Brain microvascular endothelial cell (primary cell): ENCODE measurements around the gene WWC2.
A peak's percentile ranks its signal among the peaks of the same experiment; 100 is the strongest.

ENCODE experiments used
- DNase-seq: peaks from one replicate; pipeline ENCODE4 v3.0.0-alpha.2; 2020
- H3K27ac ChIP-seq: fragments of 250-450 bp; sonication (Bioruptor Pico); 2 replicates; pipeline ENCODE4 v1.5.1; 2020; ENCODE audit warnings: mild to moderate bottlenecking, moderate library complexity
- H3K27me3 ChIP-seq: fragments of 250-450 bp; sonication (Bioruptor Pico); replicated peaks from 2 replicates; pipeline ENCODE4 v1.5.1; 2020; ENCODE audit warnings: mild to moderate bottlenecking
- H3K36me3 ChIP-seq: fragments of 250-450 bp; sonication (Bioruptor Pico); replicated peaks from 2 replicates; pipeline ENCODE4 v1.5.1; 2020; ENCODE audit warnings: mild to moderate bottlenecking
- H3K4me3 ChIP-seq: 2 replicates; pipeline ENCODE4 v1.5.1; 2011; ENCODE audit warnings: low read depth, mild to moderate bottlenecking, control low read depth, low read length, moderate library complexity
- in situ Hi-C: cut with HindIII; loops from 2 replicates; pipeline ENCODE4 v1.10.0; 2017; ENCODE audit warnings: low sequenced_read_pairs, low pct_ligation_motif_present
- TF ChIP-seq, protein P1 (sequence below): IDR thresholded peaks from 2 replicates; pipeline ENCODE4 v1.5.1; 2011; ENCODE audit warnings: low read depth, mild to moderate bottlenecking, moderate library complexity, low read length, control low read depth, inconsistent platforms; ENCODE audit errors: missing control alignments

The WWC2 gene

DNA sequence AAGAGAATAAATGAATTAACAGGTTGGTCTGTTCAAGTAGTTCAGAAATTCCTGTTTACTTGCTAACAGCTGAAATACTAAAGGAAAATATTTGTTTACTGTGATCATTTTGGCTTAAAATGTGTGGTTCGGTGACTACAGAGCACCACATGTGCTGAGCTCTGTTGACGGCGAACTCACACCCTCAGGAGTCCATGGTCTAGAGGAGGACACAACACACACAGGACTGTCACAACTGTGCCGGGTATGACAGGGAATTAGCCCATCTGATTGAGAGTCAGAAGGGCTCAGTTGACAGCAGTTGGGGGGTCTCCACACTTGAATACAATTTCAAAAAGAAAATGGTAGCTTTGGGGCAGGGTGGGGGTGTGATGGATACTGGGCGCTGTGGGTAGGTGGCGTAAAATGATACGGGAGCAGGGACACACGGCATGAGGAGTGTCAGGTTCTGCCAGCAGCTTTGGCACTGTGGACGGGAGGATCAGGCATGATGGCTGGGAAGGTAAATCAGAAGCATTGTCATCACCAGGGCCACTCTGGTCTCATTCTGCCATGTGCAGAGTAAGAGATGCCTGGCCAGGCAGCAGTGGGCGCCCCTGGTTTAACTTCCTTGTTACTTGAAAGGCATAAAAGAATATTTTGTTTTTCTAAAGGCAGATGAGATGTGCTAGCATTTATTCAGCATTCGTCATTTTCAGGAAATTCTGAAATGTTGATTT lies 187.7 kb downstream of the WWC2 start:
- DNase-seq = no peak
- Histone ChIP-seq H3K27ac (no peak overlapping the region), H3K27me3 (no peaks in the 10 kb centered on the region), H3K36me3 (peaks cover 35% of the 10 kb centered on the region), H3K4me3 (no peak overlapping the region)
- TF ChIP-seq, protein P1, sequence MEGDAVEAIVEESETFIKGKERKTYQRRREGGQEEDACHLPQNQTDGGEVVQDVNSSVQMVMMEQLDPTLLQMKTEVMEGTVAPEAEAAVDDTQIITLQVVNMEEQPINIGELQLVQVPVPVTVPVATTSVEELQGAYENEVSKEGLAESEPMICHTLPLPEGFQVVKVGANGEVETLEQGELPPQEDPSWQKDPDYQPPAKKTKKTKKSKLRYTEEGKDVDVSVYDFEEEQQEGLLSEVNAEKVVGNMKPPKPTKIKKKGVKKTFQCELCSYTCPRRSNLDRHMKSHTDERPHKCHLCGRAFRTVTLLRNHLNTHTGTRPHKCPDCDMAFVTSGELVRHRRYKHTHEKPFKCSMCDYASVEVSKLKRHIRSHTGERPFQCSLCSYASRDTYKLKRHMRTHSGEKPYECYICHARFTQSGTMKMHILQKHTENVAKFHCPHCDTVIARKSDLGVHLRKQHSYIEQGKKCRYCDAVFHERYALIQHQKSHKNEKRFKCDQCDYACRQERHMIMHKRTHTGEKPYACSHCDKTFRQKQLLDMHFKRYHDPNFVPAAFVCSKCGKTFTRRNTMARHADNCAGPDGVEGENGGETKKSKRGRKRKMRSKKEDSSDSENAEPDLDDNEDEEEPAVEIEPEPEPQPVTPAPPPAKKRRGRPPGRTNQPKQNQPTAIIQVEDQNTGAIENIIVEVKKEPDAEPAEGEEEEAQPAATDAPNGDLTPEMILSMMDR = no peak
- in situ Hi-C loops = no loop called here

DNA sequence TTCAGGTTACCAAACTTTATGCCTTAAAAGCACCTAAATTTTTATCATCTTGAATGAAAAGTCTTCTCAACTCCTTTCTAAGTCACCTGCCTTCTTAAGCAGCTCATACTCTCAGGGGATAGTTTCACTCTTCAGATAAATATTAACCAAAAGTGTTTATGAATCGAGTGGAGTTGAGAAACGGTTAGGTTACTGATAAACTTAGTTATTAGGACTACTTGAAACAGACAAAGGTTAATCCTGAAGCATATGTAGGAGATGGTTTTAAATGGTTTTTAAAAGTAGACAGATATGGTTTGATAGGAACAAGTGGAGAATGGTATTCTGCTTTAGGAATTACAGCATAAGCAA lies 188.2 kb downstream of the WWC2 start:
- peaks cover 31% of the 10 kb centered on the region for H3K36me3 ChIP-seq
- no peaks in the 10 kb centered on the region for H3K27me3 ChIP-seq
- H3K27ac ChIP-seq = no peak overlapping the region
- in situ Hi-C loops = no loop called here
- TF ChIP-seq, protein P1 = no peak
- H3K4me3 ChIP-seq = no peak overlapping the region
- DNase-seq = no peak

DNA sequence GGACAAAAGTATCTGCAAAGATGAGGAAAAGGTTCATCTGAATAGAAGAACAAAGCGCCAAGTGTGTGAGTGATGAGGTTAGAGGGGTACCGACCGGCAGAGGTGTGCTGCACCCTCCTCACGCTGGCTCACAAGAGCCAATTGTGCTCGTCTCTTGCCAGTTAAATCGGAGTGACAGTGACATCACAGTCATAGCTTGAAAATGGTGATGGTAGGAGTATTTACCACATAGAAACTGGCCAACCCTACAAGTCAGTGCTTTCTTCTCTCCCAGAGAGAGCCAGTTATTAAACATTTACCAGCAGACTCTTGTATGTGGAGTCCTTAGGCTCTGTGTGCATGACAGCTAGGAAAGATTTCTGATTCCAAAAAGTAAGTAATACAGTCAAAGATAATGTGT lies 188.6 kb downstream of the WWC2 start:
- no peak overlapping the region for H3K4me3 ChIP-seq
- no peak overlapping the region for H3K27ac ChIP-seq
- H3K36me3 ChIP-seq = peaks cover 31% of the 10 kb centered on the region
- no peak for DNase-seq
- in situ Hi-C loops = no loop called here
- TF ChIP-seq, protein P1 = no peak
- no peaks in the 10 kb centered on the region for H3K27me3 ChIP-seq

DNA sequence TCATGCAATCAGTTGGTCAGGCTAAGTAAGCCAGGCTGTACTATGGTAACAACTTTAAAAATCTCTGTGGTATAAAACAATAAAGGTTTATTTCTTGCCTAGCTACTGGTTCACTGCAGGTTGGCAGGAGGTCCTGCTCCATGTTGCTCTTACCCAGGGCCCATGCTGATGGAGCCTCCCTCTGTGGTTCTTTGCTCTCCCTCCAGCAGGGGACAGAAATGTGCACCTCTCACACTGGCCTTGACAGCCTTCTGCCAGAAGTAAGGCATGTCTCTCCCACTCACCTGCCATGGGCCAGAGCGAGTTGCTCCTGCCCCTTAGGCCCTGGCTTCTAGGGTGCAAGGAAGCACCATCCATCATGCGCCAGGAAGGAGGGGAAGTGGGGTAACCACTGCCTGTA lies 189.9 kb downstream of the WWC2 start:
- no peak overlapping the region for H3K4me3 ChIP-seq
- in situ Hi-C loops = no loop called here
- no peaks in the 10 kb centered on the region for H3K27me3 ChIP-seq
- TF ChIP-seq, protein P1 = peak; percentile 26
- H3K27ac ChIP-seq = no peak overlapping the region
- no peak for DNase-seq
- peaks cover 29% of the 10 kb centered on the region for H3K36me3 ChIP-seq

DNA sequence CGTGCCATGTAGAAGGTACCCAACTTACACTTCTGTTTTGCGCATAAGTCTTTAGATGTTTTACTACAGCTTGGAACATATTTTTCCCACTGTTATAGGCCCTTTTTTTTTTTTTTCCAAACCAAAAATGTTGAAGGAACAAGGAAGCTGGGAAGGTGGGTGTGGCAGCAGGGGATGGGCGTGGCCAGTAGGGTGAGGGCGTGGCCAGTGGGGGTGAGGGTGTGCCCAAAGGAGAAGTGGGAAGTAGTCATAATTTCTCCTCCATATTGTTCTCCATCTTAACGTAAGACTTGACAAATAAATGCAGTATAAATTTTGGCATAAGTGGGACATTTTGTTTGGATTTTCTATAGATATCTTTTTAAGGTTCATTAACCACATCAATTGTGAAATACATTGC lies 190.6 kb downstream of the WWC2 start:
- in situ Hi-C loops = no loop called here
- peaks cover 27% of the 10 kb centered on the region for H3K36me3 ChIP-seq
- H3K27me3 ChIP-seq = no peaks in the 10 kb centered on the region
- H3K27ac ChIP-seq = no peak overlapping the region
- TF ChIP-seq, protein P1 = no peak
- DNase-seq = no peak
- H3K4me3 ChIP-seq = no peak overlapping the region

DNA sequence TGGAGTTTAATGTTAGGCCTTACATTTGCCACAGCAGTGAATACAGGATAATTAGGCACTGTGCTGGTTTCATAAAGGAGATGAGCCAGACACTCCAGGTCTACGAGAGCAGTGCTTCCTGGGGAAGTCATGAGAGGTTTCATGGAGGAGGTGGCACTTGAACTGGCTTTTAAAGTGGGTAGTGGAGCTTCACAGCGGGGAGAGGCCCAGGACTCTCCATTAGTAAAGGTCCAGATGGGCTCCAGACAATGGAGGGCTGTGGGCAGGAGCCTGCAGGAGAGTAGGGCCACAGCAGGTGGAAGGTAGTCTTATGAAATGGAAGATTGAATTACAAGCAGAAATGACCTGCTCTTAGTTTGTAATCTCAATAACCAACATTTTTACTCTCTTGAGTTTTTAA lies 192.0 kb downstream of the WWC2 start:
- H3K27ac ChIP-seq = no peak overlapping the region
- no peaks in the 10 kb centered on the region for H3K27me3 ChIP-seq
- no peak overlapping the region for H3K4me3 ChIP-seq
- in situ Hi-C loops = no loop called here
- TF ChIP-seq, protein P1 = no peak
- no peak for DNase-seq
- peaks cover 24% of the 10 kb centered on the region for H3K36me3 ChIP-seq
